GM12878 (cell line): ENCODE measurements around the gene CNTN2. TPM values are rescaled to one million over a fixed set of nuclear protein-coding genes. Genes with fewer than 3 reads are reported as not detected.

ENCODE experiments used
- ATAC-seq: fragments of 200-7000 bp; cut with Tn5 transposase; 3 replicates; pipeline ENCODE4 v1.9.1; 2020; ENCODE audit warnings: mild to moderate bottlenecking, moderate library complexity
- BruUV-seq: library from RNA; stranded (reverse); fragments of 400-500 nt; replicated peaks from 2 replicates; lab custom pipeline; 2021; lab: Mats Ljungman, UMichigan
- CTCF ChIA-PET: fragments of 300-600 bp; sonication (Branson Sonifier 250); formaldehyde crosslinking; extraction: SDS; loops from one replicate; lab custom pipeline; 2021; ENCODE audit warnings: inconsistent platforms; lab: Yijun Ruan, JAX
- POLR2A ChIA-PET: fragments of 350-600 bp; formaldehyde crosslinking; extraction: SDS; loops from one replicate; lab custom pipeline; 2021; ENCODE audit warnings: inconsistent platforms; lab: Charles Lee
- RAD21 ChIA-PET: fragments of 300-600 bp; sonication (Branson Sonifier 250); formaldehyde crosslinking; loops from one replicate; lab custom pipeline; 2023; ENCODE audit warnings: antibody characterized with exemption; ENCODE audit not compliant: unreplicated experiment; lab: Charles Lee
- SMC1A ChIA-PET: fragments of 300-600 bp; sonication (Branson Sonifier 250); formaldehyde crosslinking; loops from one replicate; lab custom pipeline; 2023; ENCODE audit not compliant: unreplicated experiment, uncharacterized antibody; lab: Charles Lee
- DNase-seq: peaks from one replicate; pipeline ENCODE4 v3.0.0-alpha.2; 2011; ENCODE audit warnings: low read depth, low spot score
- FAIRE-seq: peaks from 3 replicates; lab custom pipeline; 2011; peaks lifted over from hg19 to GRCh38; lab: Jason Lieb, UNC
- H2AFZ ChIP-seq: 2 replicates; pipeline ENCODE4 v1.6.0; 2011; ENCODE audit warnings: low read depth, low read length, control low read depth; ENCODE audit not compliant: control insufficient read depth
- H3K27ac ChIP-seq: 2 replicates; pipeline ENCODE4 v1.5.1; 2011; ENCODE audit warnings: control low read depth; ENCODE audit not compliant: control insufficient read depth, insufficient read depth
- H3K27me3 ChIP-seq, 2 experiments: replicated peaks in 1 of 2; 2 replicates each; pipeline versions ENCODE4 v1.6.0 to v1.6.1; 2011; ENCODE audit warnings: low read length in 1 of 2; ENCODE audit not compliant: control insufficient read depth in 2 of 2, insufficient read depth in 2 of 2
- H3K36me3 ChIP-seq, 2 experiments: 2 replicates each; pipeline ENCODE4 v1.5.1; 2011; ENCODE audit warnings: low read length in 1 of 2; ENCODE audit not compliant: control insufficient read depth in 2 of 2, insufficient read depth in 2 of 2
- H3K4me1 ChIP-seq: 2 replicates; pipeline ENCODE4 v1.6.1; 2011; ENCODE audit warnings: mild to moderate bottlenecking, low read length, moderate library complexity, mixed read lengths; ENCODE audit not compliant: control insufficient read depth, insufficient read depth
- H3K4me2 ChIP-seq: 2 replicates; pipeline ENCODE4 v1.6.0; 2011; ENCODE audit warnings: control low read depth; ENCODE audit not compliant: control insufficient read depth, insufficient read depth
- H3K4me3 ChIP-seq: fragments of 200-600 bp; sonication (generic); 2 replicates; pipeline ENCODE4 v1.5.1; 2016
- H3K79me2 ChIP-seq: 2 replicates; pipeline ENCODE4 v1.6.0; 2011; ENCODE audit warnings: low read length; ENCODE audit not compliant: control insufficient read depth, insufficient read depth
- H3K9ac ChIP-seq: 2 replicates; pipeline ENCODE4 v1.8.0; 2011; ENCODE audit warnings: low read length, control low read depth, mixed read lengths; ENCODE audit not compliant: control insufficient read depth, insufficient read depth
- H3K9me3 ChIP-seq: replicated peaks from 3 replicates; pipeline ENCODE4 v1.5.1; 2011; ENCODE audit warnings: mild to moderate bottlenecking, low read length; ENCODE audit not compliant: control insufficient read depth, insufficient read depth
- H4K20me1 ChIP-seq: 2 replicates; pipeline ENCODE4 v1.6.0; 2011; ENCODE audit not compliant: control insufficient read depth, insufficient read depth
- BMI1 ChIP-seq: fragments of 450-650 bp; IDR thresholded peaks from 2 replicates; pipeline ENCODE4 v1.6.1; 2016; ENCODE audit warnings: mild to moderate bottlenecking, moderate library complexity, borderline replicate concordance
- CEBPB ChIP-seq, 2 experiments: fragments of 150-350 bp in 1 of 2; IDR thresholded peaks; 2 replicates each; pipeline ENCODE4 v1.6.1; 2012 to 2014; ENCODE audit warnings: low read depth in 2 of 2, low read length in 2 of 2, borderline replicate concordance in 1 of 2, inconsistent platforms in 1 of 2
- EP300 ChIP-seq, 2 experiments: fragments of 150-350 bp in 1 of 2; IDR thresholded peaks; 2 replicates each; pipeline ENCODE4 v1.6.1; 2011 to 2012; ENCODE audit warnings: low read depth in 2 of 2, low read length in 2 of 2, borderline replicate concordance in 1 of 2, improper control_type of control experiment in 1 of 2, inconsistent platforms in 1 of 2; ENCODE audit not compliant: control insufficient read depth in 1 of 2
- ETV6 ChIP-seq, 2 experiments: fragments of 450-650 bp in 1 of 2; IDR thresholded peaks in 1 of 2; conservative IDR thresholded peaks in 1 of 2; 2 replicates each; pipeline ENCODE4 v1.6.1; 2014; ENCODE audit warnings: antibody characterized with exemption in 1 of 2, borderline replicate concordance in 1 of 2, low read depth in 1 of 2, mild to moderate bottlenecking in 1 of 2, moderate library complexity in 1 of 2
- EZH2 ChIP-seq: IDR thresholded peaks from 2 replicates; pipeline ENCODE4 v1.6.1; 2012; ENCODE audit warnings: low read depth, mild to moderate bottlenecking, control low read depth, inconsistent platforms, low read length, borderline replicate concordance; ENCODE audit not compliant: control insufficient read depth
- JUND ChIP-seq: IDR thresholded peaks from 2 replicates; pipeline ENCODE4 v1.6.1; 2012; ENCODE audit warnings: low read depth, mild to moderate bottlenecking, low read length, improper control_type of control experiment, moderate library complexity
- NFYB ChIP-seq: IDR thresholded peaks from 2 replicates; pipeline ENCODE4 v1.6.1; 2011; ENCODE audit warnings: low read depth, mild to moderate bottlenecking, low read length, improper control_type of control experiment, moderate library complexity; ENCODE audit not compliant: insufficient read depth
- NR2C2 ChIP-seq: IDR thresholded peaks from 2 replicates; pipeline ENCODE4 v1.6.1; 2011; ENCODE audit warnings: borderline replicate concordance, low read depth; ENCODE audit not compliant: control insufficient read depth, insufficient read length
- PAX8 ChIP-seq: fragments of 450-650 bp; IDR thresholded peaks from 2 replicates; pipeline ENCODE4 v1.6.1; 2017; ENCODE audit warnings: mild to moderate bottlenecking, moderate library complexity
- POLR2AphosphoS5 ChIP-seq: IDR thresholded peaks from 2 replicates; pipeline ENCODE4 v1.6.1; 2011; ENCODE audit warnings: mild to moderate bottlenecking, low read length, inconsistent platforms
- RCOR1 ChIP-seq: conservative IDR thresholded peaks from 2 replicates; pipeline ENCODE4 v1.6.1; 2012; ENCODE audit warnings: low read depth, low read length, improper control_type of control experiment
- RFX5 ChIP-seq: IDR thresholded peaks from 2 replicates; pipeline ENCODE4 v1.6.1; 2011; ENCODE audit warnings: low read depth, low read length, improper control_type of control experiment
- TBL1XR1 ChIP-seq: IDR thresholded peaks from 2 replicates; pipeline ENCODE4 v1.6.1; 2012; ENCODE audit warnings: low read depth, low read length, improper control_type of control experiment
- in situ Hi-C: fragments of 300-500 bp; cut with MboI; formaldehyde crosslinking; loops from 9 replicates; pipeline ENCODE4 v1.14.3; 2018; ENCODE audit warnings: mixed read lengths
- intact Hi-C: fragments of 100-400 bp; cut with micrococcal nuclease; formaldehyde crosslinking; loops from one replicate; pipeline ENCODE4 v1.14.2; 2022; ENCODE audit not compliant: unreplicated experiment
- polyA plus RNA-seq, 11 experiments: library from polyadenylated mRNA; depleted of rRNA in 4 of 11; unstranded in 6 of 11; stranded (reverse) in 5 of 11; fragments of >200 nt; fragmentation: Nextera tagmentation in 4 of 11; fragmentation: Illumina TruSeq in 1 of 11; extraction: Ambion mirVana in 4 of 11; extraction: Trizol in 1 of 11; gene quantifications; 1 replicate in 1 of 11; 2 replicates in 10 of 11; pipeline versions ENCODE4 v1.2.1 to v1.2.3, GENCODE V29; 2011 to 2016; ENCODE audit warnings: inconsistent platforms in 2 of 11, missing spikeins in 2 of 11, low read depth in 1 of 11
- total RNA-seq, 4 experiments: library from RNA; depleted of rRNA in 3 of 4; stranded (reverse); fragments of >200 nt in 3 of 4; fragmentation: Illumina TruSeq in 1 of 4; extraction: Trizol in 1 of 4; gene quantifications; 2 replicates each; pipeline versions ENCODE4 v1.2.1 to v1.2.3, GENCODE V29; 2013 to 2021
- TF ChIP-seq, protein P1 (sequence below): fragments of 450-650 bp; IDR thresholded peaks from 2 replicates; pipeline ENCODE4 v1.6.1; 2018; ENCODE audit warnings: mild to moderate bottlenecking, low read depth, moderate library complexity; ENCODE audit not compliant: partially characterized antibody
- TF ChIP-seq, protein P2 (sequence below): fragments of 450-650 bp; IDR thresholded peaks from 2 replicates; pipeline ENCODE4 v1.6.1; 2017; ENCODE audit warnings: mild to moderate bottlenecking, moderate library complexity

Gene CNTN2
- total and polyA plus RNA-seq, 10 of the 15 experiments (the other 5 are each of a cell fraction or from before 2014, with no cell fraction given): 0.03 TPM; not detected in 9

DNA sequence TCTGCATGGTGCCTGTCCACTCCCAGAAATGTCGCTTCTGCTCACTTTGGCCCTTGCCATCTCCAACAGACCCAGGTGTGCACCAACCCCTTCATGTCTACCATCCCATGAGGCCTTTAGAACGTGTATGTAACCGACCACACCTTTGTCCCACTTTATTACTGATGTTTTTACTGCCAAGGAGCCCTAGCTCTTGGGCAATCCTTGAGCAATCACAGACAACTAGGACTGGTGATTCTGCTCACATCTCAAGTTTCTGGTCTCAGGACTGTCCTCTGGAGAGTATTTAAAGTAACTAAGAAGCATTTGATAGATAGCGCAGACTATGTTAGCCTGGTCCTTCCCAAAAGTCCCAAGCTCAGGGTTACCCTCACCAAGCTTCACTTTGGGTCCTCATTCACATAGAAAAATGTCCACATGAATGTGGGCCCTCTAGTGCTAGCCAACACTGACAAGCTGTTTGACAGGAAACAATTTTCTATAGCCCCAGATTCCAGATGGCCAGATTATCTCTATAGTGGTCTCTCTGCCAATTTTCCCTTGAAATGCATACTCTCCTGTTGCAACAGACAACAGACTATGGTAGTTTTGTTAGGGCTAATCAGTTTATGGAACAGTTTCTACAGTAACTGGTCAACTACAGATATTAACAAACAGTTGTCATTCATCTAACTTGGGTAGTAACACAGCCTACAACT, 48.2 kb downstream of the CNTN2 start (continued):
- TF ChIP-seq, protein P1, sequence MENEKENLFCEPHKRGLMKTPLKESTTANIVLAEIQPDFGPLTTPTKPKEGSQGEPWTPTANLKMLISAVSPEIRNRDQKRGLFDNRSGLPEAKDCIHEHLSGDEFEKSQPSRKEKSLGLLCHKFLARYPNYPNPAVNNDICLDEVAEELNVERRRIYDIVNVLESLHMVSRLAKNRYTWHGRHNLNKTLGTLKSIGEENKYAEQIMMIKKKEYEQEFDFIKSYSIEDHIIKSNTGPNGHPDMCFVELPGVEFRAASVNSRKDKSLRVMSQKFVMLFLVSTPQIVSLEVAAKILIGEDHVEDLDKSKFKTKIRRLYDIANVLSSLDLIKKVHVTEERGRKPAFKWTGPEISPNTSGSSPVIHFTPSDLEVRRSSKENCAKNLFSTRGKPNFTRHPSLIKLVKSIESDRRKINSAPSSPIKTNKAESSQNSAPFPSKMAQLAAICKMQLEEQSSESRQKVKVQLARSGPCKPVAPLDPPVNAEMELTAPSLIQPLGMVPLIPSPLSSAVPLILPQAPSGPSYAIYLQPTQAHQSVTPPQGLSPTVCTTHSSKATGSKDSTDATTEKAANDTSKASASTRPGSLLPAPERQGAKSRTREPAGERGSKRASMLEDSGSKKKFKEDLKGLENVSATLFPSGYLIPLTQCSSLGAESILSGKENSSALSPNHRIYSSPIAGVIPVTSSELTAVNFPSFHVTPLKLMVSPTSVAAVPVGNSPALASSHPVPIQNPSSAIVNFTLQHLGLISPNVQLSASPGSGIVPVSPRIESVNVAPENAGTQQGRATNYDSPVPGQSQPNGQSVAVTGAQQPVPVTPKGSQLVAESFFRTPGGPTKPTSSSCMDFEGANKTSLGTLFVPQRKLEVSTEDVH: no peak
- TF ChIP-seq NR2C2 (no peak), EZH2 (no peak)

DNA sequence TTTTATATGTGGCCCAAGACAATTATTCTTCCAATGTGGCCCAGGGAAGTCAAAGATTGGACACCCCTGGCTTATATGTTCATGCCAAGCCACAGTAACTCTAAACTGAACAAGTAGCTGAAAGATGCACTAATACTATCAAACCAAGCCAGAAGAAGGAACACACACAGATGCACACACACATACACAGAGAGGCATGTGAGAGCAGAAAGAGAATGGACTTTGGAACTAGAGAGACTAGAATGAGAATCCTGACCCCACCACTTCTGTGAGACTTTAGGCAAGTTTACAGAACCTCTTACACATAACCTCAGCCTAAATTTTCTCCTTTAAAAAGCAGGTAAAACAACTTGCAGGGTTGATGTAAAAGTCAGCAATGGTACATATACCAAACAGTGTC, 52.4 kb downstream of the CNTN2 start:
- no peaks in the 10 kb centered on the region for H3K4me1 ChIP-seq
- SMC1A ChIA-PET: interaction anchor here (1.3 kb wide), 1 partner anchor 13 kb away, joined by 4 read pairs; no protein-coding TSS in a partner anchor
- CTCF ChIA-PET: interaction anchor here (1.2 to 1.5 kb wide), 2 partner anchors 34 to 46 kb away, joined by 3 to 6 read pairs; no protein-coding TSS in a partner anchor
- no peaks in the 10 kb centered on the region for H3K27me3 ChIP-seq
- no peak overlapping the region for H3K4me3 ChIP-seq
- H3K36me3 ChIP-seq: peaks cover 8 to 34% of the 10 kb centered on the region in 2 experiments; a peak in 3 of 4 replicates
- H3K9ac ChIP-seq: no peak overlapping the region
- BruUV-seq: no TSS peak
- no peak for ATAC-seq
- intact Hi-C loops (no loop called here), in situ Hi-C loops (no loop called here)
- DNase-seq: no peak
- no peak overlapping the region for H3K4me2 ChIP-seq
- no peak for FAIRE-seq
- H3K27ac ChIP-seq: no peak overlapping the region
- no peaks in the 10 kb centered on the region for H4K20me1 ChIP-seq
- no peaks in the 10 kb centered on the region for H3K79me2 ChIP-seq
- RAD21 ChIA-PET: no interaction called here
- no peak overlapping the region for H2AFZ ChIP-seq
- no peaks in the 10 kb centered on the region for H3K9me3 ChIP-seq
- POLR2A ChIA-PET: interaction anchor here (0.5 kb wide), 1 partner anchor 12 kb away, joined by 3 read pairs; no protein-coding TSS in a partner anchor
- TF ChIP-seq RCOR1 (no peak), TBL1XR1 (no peak), EP300 (IDR thresholded peaks at IDR 0.05; ENCODE audit: borderline replicate concordance in 1 of 2, control insufficient read depth in 1 of 2, low read depth in 2 of 2, low read length in 2 of 2) (no peak), PAX8 (no peak), POLR2AphosphoS5 (no peak), BMI1 (no peak), JUND (no peak), RFX5 (no peak), NFYB (no peak), ETV6 (conservative IDR thresholded peaks at IDR 0.05 in 1 of 2, IDR thresholded peaks at IDR 0.05 in 1 of 2; ENCODE audit: borderline replicate concordance in 1 of 2, low read depth in 1 of 2) (no peak), CEBPB (IDR thresholded peaks at IDR 0.05; ENCODE audit: borderline replicate concordance in 1 of 2, low read depth in 2 of 2, low read length in 2 of 2) (no peak)
- TF ChIP-seq, protein P2, sequence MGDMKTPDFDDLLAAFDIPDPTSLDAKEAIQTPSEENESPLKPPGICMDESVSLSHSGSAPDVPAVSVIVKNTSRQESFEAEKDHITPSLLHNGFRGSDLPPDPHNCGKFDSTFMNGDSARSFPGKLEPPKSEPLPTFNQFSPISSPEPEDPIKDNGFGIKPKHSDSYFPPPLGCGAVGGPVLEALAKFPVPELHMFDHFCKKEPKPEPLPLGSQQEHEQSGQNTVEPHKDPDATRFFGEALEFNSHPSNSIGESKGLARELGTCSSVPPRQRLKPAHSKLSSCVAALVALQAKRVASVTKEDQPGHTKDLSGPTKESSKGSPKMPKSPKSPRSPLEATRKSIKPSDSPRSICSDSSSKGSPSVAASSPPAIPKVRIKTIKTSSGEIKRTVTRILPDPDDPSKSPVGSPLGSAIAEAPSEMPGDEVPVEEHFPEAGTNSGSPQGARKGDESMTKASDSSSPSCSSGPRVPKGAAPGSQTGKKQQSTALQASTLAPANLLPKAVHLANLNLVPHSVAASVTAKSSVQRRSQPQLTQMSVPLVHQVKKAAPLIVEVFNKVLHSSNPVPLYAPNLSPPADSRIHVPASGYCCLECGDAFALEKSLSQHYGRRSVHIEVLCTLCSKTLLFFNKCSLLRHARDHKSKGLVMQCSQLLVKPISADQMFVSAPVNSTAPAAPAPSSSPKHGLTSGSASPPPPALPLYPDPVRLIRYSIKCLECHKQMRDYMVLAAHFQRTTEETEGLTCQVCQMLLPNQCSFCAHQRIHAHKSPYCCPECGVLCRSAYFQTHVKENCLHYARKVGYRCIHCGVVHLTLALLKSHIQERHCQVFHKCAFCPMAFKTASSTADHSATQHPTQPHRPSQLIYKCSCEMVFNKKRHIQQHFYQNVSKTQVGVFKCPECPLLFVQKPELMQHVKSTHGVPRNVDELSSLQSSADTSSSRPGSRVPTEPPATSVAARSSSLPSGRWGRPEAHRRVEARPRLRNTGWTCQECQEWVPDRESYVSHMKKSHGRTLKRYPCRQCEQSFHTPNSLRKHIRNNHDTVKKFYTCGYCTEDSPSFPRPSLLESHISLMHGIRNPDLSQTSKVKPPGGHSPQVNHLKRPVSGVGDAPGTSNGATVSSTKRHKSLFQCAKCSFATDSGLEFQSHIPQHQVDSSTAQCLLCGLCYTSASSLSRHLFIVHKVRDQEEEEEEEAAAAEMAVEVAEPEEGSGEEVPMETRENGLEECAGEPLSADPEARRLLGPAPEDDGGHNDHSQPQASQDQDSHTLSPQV: no peak
